NCI-H2227 (cell line): ENCODE measurements around the gene RDH11.

Experiments
- DNase-seq: peaks from one replicate; lab custom pipeline; 2025; ENCODE audit not compliant: unreplicated experiment; lab: John Stamatoyannopoulos, UW

RDH11 gene

DNA sequence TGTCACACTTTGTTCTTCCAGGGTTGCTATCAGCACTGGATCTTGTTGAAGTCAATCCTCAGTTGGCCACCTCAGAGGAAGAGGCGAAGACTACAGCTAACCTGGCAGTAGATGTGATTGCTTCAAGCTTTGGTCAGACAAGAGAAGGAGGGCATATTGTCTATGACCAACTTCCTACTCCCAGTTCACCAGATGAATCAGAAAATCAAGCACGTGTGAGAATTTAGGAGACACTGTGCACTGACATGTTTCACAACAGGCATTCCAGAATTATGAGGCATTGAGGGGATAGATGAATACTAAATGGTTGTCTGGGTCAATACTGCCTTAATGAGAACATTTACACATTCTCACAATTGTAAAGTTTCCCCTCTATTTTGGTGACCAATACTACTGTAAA is 44.9 kb downstream of the RDH11 start:
- DNase-seq = no peak

DNA sequence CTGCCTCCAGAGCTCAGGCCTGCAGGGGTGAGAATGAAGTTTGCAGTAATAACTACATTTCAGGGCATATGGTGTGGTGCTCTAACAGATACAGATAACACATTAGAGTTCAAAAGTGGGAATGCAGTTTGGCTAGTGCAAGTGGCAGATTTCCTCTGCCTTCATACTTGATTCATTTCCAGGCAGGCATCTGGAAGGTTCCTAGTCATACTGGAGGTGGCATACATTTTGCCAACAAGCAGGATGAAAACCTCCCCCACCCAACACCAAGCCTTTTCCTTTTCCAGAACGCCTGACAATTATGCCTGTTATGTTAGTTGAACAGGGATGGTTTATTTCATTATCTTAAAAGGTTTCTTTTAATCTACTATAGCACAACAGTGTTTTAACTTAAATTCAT is 45.4 kb downstream of the RDH11 start:
- DNase-seq = no peak

DNA sequence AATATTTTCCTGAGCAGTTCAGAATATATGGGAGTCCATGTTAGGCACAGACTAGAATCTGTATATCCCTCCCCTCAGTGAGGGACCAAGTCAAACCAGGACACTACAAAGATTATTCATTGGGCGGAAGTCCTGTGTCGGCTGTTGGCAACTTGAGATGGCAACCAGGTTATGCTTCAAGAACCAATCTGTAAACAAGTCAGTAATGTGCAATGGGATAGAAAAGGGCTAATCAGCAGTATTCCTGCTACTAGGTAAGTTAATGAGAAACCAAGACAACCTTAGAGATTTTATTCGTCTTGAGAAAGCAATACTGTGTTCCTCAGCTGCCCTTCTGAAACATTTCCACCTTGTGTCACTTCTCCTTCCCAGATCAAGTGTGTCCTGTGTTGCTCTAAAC is 49.4 kb downstream of the RDH11 start:
- DNase-seq = no peak

DNA sequence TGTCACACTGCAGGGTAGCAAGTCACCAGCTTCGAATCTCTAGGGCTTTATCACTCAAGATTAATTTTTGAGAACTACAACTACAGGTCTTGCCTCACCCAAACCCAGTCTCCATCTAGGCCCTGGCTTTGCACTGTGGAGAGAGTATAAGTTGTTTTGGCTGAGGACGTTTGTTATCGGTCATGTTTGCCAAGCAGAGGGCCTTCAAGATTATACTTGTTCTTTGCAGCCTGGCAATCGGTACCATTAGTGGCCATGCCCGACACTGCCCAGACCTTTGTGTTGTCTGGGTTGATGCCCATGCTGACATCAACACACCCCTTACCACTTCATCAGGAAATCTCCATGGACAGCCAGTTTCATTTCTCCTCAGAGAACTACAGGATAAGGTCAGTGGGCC is 50.1 kb downstream of the RDH11 start:
- no peak for DNase-seq

DNA sequence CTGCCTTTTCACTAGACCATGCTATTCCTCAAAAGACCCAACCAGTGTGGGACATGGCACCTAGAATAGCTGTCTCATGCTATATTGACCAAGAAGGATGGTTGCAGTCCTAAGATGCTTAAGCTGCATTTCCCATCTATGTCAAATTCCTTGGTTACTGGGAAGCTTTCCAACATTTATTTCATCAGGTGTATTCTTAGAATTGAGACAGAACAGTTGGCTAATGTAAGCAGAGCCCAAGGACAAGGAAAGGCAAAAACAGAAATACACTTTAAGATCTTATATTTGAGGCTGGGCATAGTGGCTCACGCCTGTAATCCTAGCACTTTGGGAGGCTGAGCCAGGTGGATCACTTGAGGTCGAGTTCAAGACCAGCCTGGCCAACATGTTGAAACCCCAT is 51.1 kb downstream of the RDH11 start:
- no peak for DNase-seq

DNA sequence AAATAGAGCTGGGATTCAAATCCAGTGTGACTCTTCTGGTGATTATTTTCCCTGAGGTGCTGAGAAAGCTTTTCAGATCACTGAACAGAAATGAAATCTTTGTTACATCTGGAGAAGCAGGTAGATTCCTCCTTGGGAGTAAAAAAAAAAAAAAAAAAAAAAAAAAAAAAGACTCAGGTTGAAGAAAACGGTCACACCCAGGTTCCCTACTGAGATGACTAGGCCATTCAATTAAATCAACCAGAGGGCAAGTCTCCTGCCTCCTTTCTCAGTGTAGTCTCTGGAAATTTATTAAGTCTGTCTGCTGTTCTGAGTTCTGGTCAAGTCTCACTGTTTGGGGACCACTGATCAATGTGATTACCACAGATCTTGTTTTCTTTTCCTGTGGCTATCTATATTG is 51.9 kb downstream of the RDH11 start:
- DNase-seq = no peak

DNA sequence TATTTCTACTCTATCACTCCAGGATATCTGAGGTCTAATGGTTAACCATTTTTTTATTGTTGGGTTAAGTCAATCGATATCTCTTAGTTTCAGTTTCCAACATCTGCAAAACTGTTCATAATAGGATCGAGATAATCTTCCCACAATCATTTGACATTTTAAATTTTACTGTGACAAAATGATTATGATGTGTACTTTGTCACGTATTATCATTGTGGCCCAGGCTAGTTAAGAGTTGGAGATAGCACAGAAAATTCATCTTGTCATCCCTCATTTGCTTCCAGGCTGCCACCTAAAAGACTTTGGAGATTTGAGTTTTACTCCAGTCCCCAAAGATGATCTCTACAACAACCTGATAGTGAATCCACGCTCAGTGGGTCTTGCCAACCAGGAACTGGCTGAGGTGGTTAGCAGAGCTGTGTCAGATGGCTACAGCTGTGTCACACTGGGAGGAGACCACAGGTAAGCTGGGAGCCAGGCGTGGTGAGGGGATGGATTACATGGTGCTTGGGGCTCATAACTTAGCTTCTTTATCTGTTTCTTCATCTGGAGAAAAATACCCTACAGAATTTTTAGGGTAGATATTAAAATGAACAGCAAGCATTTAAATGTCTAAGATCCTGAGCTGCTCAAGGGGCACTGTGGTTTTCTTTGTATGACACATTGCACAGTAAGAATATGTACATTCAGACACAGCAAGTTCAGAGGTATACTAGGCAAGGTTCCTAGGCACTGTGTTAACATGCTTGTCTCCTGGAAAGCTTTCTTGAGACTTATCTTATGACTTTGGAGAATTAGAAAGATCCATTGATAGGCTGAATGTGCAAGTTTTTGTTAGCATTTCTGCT is 53.4 kb downstream of the RDH11 start:
- no peak for DNase-seq

DNA sequence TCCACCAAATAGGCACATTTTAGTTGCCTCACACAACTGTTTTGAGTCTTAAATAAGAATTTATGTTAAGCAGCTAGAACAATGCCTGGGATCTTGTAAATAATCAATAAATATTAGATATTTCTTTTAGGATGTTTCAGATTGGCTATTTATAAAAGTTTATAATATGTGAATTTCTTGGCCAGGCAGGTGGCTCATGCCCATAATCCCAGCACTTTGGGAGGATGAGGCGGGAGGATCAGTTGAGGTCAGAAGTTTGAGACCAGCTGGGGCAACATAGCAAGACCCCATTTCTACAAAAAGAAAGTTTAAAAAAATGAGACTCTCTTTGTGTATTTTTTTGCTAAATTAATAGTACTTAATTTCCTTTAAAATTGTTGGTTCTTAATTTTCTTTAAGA is 54.1 kb downstream of the RDH11 start:
- no peak for DNase-seq

DNA sequence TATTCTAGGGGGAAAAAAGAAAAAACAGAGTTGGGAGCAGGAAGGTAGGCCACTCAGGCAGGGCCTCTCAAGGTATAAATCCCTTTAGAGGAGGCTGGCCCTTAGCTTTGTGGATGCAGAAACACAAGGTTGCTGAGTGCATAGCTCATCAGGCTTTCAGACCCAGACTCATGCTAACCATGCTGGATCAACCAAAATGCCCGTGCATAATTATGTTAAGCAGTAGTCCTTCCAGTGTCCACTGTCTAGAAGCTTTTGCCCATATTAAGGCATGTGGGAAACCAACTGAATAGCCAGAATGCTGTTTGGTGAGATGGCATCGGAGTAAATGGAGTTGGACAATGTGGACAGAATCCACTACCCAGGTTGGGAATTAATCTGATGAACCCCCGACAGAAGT is 56.9 kb downstream of the RDH11 start:
- no peak for DNase-seq

DNA sequence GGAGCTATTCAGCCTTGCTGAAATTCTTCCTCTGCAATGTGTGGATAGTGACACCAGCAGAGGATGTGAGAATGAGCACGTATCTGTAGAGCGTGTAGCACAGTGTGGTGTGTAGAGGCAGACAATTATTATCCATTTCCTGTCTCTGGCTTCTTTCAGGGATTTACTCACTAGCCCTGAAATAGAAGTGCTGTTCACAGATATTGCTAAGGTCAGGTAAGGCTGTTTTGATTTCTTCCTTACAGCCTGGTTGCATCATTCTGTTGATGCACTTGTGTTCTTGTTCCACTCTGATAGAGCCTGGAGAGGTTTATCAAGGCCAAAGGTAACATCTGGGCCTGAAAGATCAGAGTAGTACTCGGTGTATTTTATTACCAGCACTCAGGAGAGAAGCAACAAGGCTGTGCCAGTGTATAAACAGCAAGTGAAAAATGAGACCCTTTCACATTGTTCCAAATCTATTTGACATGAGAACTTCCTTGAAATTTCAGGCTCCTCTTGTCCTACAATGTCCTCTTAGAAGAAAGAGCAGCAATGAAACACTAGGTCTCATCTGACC is 59.1 kb downstream of the RDH11 start:
- no peak for DNase-seq

DNA sequence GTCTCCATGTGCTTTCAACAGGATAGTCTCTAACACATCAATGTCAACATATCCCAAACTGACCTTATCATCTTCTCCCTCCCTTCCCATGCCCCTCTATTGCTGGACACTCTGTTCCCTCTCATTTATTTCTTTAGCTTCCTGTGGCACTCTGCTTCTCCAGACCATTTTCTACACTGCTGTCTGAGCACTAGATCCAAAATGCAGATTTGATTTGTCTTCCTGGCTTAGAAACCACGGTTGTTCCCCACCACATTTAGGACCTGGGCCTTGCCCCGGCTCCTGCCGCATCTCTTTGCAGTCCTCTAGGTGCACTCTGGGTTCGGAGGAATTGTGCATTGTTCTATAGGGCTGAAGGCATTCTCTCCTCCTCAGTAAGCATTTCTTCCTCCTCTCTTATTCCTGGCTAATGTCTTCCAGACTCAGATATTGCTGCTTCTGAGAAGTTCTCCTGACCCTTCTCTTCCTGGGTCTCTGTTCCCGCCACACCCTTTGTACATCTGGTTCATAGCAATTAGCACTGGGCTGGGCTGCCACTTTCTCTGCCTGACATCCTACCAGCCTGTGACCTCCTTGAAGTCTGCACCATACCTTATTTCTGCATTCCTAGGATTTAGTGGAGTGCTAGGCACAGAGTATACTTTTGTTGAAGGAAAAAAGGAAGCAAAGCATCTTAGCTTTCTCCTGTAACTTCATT is 62.0 kb downstream of the RDH11 start:
- no peak for DNase-seq

DNA sequence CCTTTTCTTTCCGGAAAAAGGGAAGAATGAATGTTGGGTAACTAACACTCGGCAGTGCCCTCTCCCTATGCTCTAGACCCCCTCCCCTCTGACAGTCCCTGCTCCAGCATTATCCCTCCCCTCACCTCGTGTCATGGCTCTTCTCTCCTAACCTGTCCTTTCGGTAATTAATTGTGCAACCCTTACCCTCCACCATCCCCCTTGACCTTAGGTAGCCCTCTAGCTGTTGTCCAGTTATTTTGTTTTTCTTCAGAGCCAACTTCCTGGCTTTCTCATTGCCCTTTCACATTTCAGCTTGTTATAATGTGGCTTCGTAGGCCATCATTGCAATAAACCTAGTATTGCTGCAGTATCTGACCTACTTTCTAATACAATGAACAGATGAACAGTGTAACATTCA is 64.6 kb downstream of the RDH11 start:
- DNase-seq = no peak

DNA sequence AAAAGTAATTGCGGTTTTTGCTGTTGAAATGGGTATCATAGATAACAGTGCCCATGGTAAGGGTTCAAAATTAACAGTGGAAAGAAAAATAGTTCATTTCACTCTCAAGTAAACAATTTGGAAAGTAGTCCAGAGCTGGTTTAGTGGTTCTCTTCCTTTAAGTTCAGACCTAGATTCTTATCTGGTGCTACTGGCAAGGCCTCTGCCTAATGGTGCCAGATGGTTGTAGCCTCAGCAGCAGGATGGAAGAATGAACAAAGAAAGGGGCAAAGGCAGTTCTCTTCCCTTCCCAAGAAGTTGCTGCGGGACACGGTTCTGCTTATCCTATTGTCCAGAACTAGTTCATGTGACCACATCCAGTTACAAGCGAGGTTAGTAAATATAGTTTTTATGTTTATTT is 65.4 kb downstream of the RDH11 start:
- DNase-seq = no peak

DNA sequence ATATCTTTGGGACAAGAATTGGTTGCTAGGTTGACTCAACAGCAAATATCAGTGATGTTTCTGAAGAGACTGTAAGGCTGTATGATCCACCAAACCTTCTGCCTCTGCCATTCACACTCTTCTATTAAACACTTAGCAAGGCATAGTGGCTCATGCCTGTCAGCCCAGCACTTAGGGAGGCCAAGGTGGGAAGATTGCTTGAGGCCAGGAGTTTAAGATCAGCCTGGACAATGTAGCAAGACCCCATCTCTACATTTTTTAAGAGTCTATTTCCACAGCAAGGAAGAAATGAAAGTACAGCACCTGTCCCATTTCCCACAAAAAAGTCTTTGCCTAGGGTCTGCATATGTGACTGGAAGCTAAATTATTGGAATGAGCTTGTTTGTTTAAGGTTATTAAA is 68.0 kb downstream of the RDH11 start:
- DNase-seq = no peak
